Nephron (organoid): ENCODE data around the gene ATP6V0C.

Experiments
- H3K27ac Mint-ChIP-seq, 3 experiments: 2 replicates each; pipeline ENCODE4 v1.8.0; 2020; ENCODE audit warnings: mixed read lengths in 3 of 3, mild to moderate bottlenecking in 2 of 3, moderate library complexity in 1 of 3
- H3K27me3 Mint-ChIP-seq: 2 replicates; pipeline ENCODE4 v1.8.0; 2021; ENCODE audit warnings: low read depth, mild to moderate bottlenecking, moderate library complexity, mixed read lengths
- H3K36me3 Mint-ChIP-seq: 2 replicates; pipeline ENCODE4 v1.8.0; 2020; ENCODE audit warnings: low read depth, mixed read lengths
- H3K4me1 Mint-ChIP-seq: 2 replicates; pipeline ENCODE4 v1.8.0; 2020; ENCODE audit warnings: mixed read lengths
- H3K4me3 Mint-ChIP-seq, 3 experiments: 2 replicates each; pipeline ENCODE4 v1.8.0; 2020; ENCODE audit warnings: mild to moderate bottlenecking in 3 of 3, mixed read lengths in 3 of 3, moderate library complexity in 2 of 3
- H3K9me3 Mint-ChIP-seq: 2 replicates; pipeline ENCODE4 v1.8.0; 2020; ENCODE audit warnings: mixed read lengths
- TF ChIP-seq, protein P1 (sequence below), 3 experiments: fragments of 200-600 bp; sonication (generic); IDR thresholded peaks; one replicate each; pipeline ENCODE4 v1.5.0; 2021; ENCODE audit warnings: antibody characterized with exemption in 3 of 3; ENCODE audit not compliant: unreplicated experiment in 3 of 3

Gene ATP6V0C

DNA sequence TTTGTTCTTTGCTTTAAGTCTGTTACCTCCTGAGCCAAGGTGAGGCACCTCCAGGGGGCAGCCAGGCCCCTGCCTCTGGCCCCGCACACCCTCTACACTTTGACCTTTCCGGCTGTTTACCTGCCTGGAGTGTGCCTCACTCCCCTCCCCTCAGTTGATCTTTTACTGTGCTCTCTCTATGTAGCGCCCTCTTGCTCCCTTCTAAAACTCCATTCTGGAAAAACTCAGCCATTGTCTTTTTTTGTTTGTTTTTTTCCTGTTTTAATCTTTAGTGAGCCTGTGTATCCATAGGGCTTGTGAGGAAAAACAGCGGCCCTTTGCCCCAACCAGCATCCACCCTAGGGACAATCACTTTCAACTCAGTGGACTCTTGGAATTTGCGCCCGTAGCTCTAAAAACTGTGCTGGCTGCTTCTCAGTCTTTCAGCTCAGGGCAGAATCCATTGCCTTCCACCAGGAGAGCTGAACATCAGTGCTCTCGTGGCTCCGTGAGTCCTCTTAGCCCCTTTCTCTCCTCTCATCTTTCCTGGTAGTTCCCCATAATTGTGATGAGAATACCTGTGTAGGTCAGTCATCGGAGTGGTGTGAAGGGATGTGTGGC lies 10.7 kb downstream of the ATP6V0C start:
- Mint-ChIP-seq H3K36me3 (peaks cover 16% of the 10 kb centered on the region), H3K9me3 (no peaks in the 10 kb centered on the region), H3K4me3 (peak overlapping the region; percentile 40 to 62 (median 41)), H3K27ac (peak overlapping the region in 1 of 3 experiments; percentile 53), H3K27me3 (peaks cover 5% of the 10 kb centered on the region), H3K4me1 (peaks cover 7% of the 10 kb centered on the region)
- TF ChIP-seq, protein P1, sequence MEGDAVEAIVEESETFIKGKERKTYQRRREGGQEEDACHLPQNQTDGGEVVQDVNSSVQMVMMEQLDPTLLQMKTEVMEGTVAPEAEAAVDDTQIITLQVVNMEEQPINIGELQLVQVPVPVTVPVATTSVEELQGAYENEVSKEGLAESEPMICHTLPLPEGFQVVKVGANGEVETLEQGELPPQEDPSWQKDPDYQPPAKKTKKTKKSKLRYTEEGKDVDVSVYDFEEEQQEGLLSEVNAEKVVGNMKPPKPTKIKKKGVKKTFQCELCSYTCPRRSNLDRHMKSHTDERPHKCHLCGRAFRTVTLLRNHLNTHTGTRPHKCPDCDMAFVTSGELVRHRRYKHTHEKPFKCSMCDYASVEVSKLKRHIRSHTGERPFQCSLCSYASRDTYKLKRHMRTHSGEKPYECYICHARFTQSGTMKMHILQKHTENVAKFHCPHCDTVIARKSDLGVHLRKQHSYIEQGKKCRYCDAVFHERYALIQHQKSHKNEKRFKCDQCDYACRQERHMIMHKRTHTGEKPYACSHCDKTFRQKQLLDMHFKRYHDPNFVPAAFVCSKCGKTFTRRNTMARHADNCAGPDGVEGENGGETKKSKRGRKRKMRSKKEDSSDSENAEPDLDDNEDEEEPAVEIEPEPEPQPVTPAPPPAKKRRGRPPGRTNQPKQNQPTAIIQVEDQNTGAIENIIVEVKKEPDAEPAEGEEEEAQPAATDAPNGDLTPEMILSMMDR (IDR thresholded peaks at IDR 0.05; ENCODE audit: unreplicated experiment in 3 of 3) = no peak

DNA sequence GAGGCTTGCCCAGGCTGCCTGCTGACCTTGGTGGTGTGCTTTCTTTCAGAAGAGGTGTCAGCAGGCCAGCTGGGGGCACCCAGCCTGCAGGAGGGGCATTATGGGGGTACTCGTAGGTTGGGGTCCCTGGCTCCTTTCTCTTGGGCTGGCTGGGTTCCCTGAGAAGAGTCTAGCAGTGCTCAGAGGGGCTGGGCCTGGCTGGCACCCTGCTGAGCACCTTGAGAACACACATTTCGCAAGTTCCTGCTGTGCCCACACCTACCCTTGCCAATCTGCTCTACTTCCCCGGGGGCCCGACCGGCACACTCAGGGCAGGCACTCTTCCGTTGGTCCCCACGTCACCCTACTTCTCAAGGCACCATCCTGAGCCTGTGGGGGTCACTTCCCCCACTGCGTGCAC lies 12.4 kb downstream of the ATP6V0C start:
- TF ChIP-seq, protein P1 (IDR thresholded peaks at IDR 0.05; ENCODE audit: unreplicated experiment in 3 of 3) = no peak
- Mint-ChIP-seq H3K27ac (no peak overlapping the region), H3K27me3 (peaks cover 4% of the 10 kb centered on the region), H3K36me3 (peaks cover 10% of the 10 kb centered on the region), H3K4me1 (no peaks in the 10 kb centered on the region), H3K4me3 (no peak overlapping the region), H3K9me3 (no peaks in the 10 kb centered on the region)

GRCh38 chr16:2527071-2527783 lies 13.5 kb downstream of the ATP6V0C start:
- H3K27ac Mint-ChIP-seq = no peak overlapping the region
- H3K9me3 Mint-ChIP-seq = no peaks in the 10 kb centered on the region
- peaks cover 10% of the 10 kb centered on the region for H3K36me3 Mint-ChIP-seq
- no peaks in the 10 kb centered on the region for H3K4me1 Mint-ChIP-seq
- H3K4me3 Mint-ChIP-seq = no peak overlapping the region
- no peaks in the 10 kb centered on the region for H3K27me3 Mint-ChIP-seq
- TF ChIP-seq, protein P1 (IDR thresholded peaks at IDR 0.05; ENCODE audit: unreplicated experiment in 3 of 3) = no peak

DNA sequence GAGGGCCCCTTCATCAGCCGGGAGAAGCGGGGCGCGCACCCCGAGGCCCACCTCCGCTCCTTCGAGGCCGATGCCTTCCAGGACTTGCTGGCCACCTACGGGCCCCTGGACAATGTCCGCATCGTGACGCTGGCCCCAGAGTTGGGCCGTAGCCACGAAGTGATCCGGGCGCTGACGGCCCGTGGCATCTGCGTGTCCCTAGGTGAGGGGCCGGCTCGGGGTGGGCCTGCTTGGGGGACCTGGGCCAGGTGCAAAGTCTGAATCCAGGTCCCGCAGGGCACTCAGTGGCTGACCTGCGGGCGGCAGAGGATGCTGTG lies 14.0 kb downstream of the ATP6V0C start:
- Mint-ChIP-seq H3K27me3 (no peaks in the 10 kb centered on the region), H3K36me3 (peaks cover 10% of the 10 kb centered on the region), H3K27ac (no peak overlapping the region), H3K9me3 (no peaks in the 10 kb centered on the region), H3K4me1 (peaks cover 2% of the 10 kb centered on the region), H3K4me3 (no peak overlapping the region)
- TF ChIP-seq, protein P1 (IDR thresholded peaks at IDR 0.05; ENCODE audit: unreplicated experiment in 3 of 3) = no peak

DNA sequence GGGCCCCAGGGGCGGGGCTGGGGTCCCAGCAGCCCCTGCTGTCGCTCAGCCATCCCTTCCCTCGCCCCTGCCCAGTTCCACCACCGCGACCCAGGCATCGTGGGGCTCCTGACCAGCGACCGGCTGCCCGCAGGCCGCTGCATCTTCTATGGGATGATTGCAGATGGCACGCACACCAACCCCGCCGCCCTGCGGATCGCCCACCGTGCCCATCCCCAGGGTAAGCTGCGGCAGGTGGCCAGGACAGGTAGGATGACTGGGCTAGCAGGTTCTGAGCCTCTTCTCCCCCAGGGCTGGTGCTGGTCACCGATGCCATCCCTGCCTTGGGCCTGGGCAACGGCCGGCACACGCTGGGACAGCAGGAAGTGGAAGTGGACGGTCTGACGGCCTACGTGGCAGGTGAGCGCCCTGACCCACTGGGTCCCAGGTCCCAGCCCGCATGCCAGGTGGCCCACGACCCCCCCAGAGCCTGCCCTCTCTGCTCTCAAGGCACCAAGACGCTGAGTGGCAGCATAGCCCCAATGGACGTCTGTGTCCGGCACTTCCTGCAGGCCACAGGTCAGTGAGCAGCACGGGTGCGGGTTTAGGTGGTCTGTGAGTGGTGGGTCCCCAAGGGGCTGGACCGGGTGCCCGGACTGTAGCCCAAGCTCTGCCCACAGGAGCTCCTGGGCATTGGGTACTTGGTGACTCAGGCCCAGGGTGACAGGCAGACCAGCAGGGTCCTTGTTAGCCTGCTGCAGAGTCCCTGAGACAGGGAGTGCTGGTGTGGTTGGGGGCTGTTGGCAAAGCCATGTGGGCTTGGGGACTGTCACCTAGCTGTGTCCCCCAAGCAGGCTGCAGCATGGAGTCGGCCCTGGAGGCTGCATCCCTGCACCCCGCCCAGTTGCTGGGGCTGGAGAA lies 14.7 kb downstream of the ATP6V0C start:
- Mint-ChIP-seq H3K9me3 (no peaks in the 10 kb centered on the region), H3K27ac (no peak overlapping the region), H3K27me3 (no peaks in the 10 kb centered on the region), H3K36me3 (peaks cover 10% of the 10 kb centered on the region), H3K4me1 (peaks cover 5% of the 10 kb centered on the region), H3K4me3 (no peak overlapping the region)
- TF ChIP-seq, protein P1 (IDR thresholded peaks at IDR 0.05; ENCODE audit: unreplicated experiment in 3 of 3) = no peak
